Measurements from ENCODE around the gene PIK3CG.

DNA sequence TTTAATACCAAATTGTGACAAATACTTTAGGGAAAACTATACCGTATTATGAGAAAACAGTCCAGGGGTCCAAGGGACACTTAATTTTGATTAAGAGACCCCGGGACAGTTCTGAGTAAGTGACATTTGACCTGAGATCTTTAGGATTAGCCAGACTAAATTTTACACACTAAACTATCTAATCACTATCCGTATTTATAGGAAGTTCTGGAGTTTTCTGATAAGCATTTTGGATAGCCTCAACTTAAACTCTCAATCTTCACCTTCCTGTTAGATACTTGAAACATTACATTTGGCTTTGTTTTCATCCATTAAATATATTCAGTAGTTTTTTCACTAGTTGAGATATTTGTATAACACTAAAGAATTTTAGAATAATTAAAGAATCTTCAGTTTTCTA, 5.4 kb downstream of the PIK3CG start:
- TF ChIP-seq ZNF274 (IDR thresholded peaks at IDR 0.05; ENCODE audit: low read depth, low read length) = no peak
- TF ChIP-seq YY1 (IDR thresholded peaks at IDR 0.05; ENCODE audit: insufficient read depth, insufficient read length) = no peak

Data from NT2/D1 (cell line).